IMR-90 (cell line): ENCODE measurements around the gene SHISA4.

ENCODE experiments used
- CEBPB ChIP-seq: IDR thresholded peaks from 2 replicates; pipeline ENCODE4 v1.6.1; 2012; ENCODE audit warnings: low read depth, low read length, improper control_type of control experiment
- FOS ChIP-seq: fragments of 150-350 bp; IDR thresholded peaks from 2 replicates; pipeline ENCODE4 v1.6.1; 2016; ENCODE audit warnings: low read depth, low read length
- MAFK ChIP-seq: IDR thresholded peaks from 2 replicates; pipeline ENCODE4 v1.6.1; 2012; ENCODE audit warnings: low read depth, low read length, improper control_type of control experiment
- MXI1 ChIP-seq: IDR thresholded peaks from 2 replicates; pipeline ENCODE4 v1.6.1; 2012; ENCODE audit warnings: low read depth, mild to moderate bottlenecking, low read length, moderate library complexity, borderline replicate concordance
- POLR2A ChIP-seq: IDR thresholded peaks from 2 replicates; pipeline ENCODE4 v1.6.1; 2012; ENCODE audit warnings: mild to moderate bottlenecking, low read depth, low read length
- RAD21 ChIP-seq: IDR thresholded peaks from 2 replicates; pipeline ENCODE4 v1.6.1; 2012; ENCODE audit warnings: low read length, improper control_type of control experiment
- RFX5 ChIP-seq: IDR thresholded peaks from 2 replicates; pipeline ENCODE4 v1.8.0; 2012; ENCODE audit warnings: low read depth, mild to moderate bottlenecking, low read length, moderate library complexity
- TF ChIP-seq, protein P1 (sequence below): conservative IDR thresholded peaks from 2 replicates; pipeline ENCODE4 v1.5.1; 2012; ENCODE audit warnings: mild to moderate bottlenecking, low read depth, low read length, improper control_type of control experiment
- TF ChIP-seq, protein P2 (sequence below): fragments of 150-350 bp; IDR thresholded peaks from 2 replicates; pipeline ENCODE4 v1.6.1; 2017; ENCODE audit warnings: mild to moderate bottlenecking, antibody characterized with exemption, low read length, low read depth

GRCh38 chr1:201850053-201850397, 38.7 kb upstream of the SHISA4 start:
- TF ChIP-seq MXI1 (no peak), POLR2A (no peak), MAFK (peak; percentile 23; the same call in 1 of the 2 replicates), RFX5 (no peak), CEBPB (no peak), FOS (no peak), RAD21 (no peak)
- TF ChIP-seq, protein P1, sequence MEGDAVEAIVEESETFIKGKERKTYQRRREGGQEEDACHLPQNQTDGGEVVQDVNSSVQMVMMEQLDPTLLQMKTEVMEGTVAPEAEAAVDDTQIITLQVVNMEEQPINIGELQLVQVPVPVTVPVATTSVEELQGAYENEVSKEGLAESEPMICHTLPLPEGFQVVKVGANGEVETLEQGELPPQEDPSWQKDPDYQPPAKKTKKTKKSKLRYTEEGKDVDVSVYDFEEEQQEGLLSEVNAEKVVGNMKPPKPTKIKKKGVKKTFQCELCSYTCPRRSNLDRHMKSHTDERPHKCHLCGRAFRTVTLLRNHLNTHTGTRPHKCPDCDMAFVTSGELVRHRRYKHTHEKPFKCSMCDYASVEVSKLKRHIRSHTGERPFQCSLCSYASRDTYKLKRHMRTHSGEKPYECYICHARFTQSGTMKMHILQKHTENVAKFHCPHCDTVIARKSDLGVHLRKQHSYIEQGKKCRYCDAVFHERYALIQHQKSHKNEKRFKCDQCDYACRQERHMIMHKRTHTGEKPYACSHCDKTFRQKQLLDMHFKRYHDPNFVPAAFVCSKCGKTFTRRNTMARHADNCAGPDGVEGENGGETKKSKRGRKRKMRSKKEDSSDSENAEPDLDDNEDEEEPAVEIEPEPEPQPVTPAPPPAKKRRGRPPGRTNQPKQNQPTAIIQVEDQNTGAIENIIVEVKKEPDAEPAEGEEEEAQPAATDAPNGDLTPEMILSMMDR = no peak
- TF ChIP-seq, protein P2, sequence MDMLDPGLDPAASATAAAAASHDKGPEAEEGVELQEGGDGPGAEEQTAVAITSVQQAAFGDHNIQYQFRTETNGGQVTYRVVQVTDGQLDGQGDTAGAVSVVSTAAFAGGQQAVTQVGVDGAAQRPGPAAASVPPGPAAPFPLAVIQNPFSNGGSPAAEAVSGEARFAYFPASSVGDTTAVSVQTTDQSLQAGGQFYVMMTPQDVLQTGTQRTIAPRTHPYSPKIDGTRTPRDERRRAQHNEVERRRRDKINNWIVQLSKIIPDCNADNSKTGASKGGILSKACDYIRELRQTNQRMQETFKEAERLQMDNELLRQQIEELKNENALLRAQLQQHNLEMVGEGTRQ = no peak
